ENCODE measurements around the gene PLEKHG2. TPM values are rescaled to one million over a fixed set of nuclear protein-coding genes. Genes with fewer than 3 reads are reported as not detected.

Gene PLEKHG2
- total RNA-seq, 1 experiment from 2014 or later: 5.3 TPM

DNA sequence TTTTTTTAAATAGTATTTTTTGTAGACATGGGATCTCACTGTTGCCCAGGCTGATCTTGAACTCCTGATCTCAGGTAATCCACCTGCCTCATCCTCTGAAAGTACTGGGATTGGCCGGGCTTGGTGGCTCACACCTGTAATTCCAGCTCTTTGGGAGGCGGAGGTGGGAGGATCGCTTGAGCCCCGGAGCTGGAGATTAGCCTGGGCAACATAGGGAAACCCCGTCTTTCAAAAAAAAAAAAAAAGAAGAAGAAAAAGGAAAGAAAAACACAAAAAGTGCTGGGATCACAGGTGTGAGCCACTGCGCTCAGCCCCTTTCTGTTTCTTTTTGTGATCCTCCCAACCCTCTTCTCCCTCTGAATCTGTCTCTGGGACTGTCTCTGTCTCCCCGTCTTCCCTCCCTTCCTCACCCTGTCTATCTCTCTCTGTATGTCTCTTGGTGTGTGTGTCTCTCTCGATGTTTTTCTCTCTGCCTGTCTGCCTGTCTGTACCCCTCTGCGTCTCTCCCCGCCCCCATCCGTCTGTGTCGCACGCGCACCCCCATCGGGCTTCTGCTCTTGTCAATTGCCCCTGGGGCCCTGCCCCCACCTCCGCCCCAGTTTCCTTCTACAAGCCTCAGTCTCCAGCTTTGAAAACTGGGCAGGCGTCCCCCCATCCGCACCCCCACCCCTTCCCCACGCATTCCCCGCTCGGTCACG, 6.4 kb upstream of the PLEKHG2 start:
- DNase-seq (ENCODE audit: low spot score): no peak

DNA sequence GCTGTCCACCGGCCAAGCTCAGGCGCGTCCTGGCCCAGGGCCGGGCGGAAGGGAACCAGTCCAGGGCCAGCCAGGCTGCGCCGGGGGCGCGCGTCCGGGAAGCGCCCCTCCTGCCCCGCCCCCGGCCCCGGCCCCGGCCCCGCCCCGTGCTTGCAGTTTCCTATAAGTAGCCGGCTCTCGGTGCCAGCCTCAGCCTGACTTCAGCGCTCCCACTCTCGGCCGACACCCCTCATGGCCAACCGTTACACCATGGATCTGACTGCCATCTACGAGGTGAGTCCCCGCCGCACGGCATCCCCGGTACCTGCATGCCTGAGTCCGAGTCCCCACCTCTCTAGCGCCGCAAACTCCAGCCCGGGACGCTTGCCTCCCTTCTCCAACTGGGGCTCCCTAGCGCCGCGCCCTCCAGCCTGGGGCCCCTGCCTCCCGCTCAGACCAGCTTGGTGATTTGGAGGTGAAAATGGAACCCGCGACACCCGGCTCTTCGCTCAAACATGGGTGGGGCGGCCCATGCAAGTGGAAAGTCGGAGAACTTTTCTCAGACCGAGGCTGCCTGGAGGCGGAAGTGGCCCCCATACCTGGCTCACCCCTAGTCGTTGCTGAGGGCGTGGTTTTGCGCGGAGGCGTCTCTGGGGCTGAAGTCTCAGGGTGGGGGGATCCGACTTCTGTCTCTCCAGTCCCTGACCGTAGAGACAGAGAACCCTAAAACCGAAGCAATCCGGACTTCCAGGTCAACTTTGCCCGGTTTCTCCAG, 5.6 kb upstream of the PLEKHG2 start, which contains the start of gene ZFP36:
ZFP36 (plus strand) TSS at position 192 of the 754 bp plus-strand sequence; CDS start at position 250, 58 bp downstream.
- DNase-seq (ENCODE audit: low spot score): peak; percentile 91

- no peak for DNase-seq (ENCODE audit: low spot score)
Observed at GRCh38 chr19:39407410-39407659, 5.1 kb upstream of the PLEKHG2 start.

DNA sequence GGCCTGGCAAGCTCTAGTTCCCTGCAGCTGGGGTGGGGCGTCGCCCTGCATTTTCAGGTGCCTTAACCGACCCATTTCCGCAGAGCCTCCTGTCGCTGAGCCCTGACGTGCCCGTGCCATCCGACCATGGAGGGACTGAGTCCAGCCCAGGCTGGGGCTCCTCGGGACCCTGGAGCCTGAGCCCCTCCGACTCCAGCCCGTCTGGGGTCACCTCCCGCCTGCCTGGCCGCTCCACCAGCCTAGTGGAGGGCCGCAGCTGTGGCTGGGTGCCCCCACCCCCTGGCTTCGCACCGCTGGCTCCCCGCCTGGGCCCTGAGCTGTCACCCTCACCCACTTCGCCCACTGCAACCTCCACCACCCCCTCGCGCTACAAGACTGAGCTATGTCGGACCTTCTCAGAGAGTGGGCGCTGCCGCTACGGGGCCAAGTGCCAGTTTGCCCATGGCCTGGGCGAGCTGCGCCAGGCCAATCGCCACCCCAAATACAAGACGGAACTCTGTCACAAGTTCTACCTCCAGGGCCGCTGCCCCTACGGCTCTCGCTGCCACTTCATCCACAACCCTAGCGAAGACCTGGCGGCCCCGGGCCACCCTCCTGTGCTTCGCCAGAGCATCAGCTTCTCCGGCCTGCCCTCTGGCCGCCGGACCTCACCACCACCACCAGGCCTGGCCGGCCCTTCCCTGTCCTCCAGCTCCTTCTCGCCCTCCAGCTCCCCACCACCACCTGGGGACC, 4.6 kb upstream of the PLEKHG2 start:
- no peak for DNase-seq (ENCODE audit: low spot score)

GRCh38 chr19:39408392-39409207, 3.9 kb upstream of the PLEKHG2 start:
- no peak for DNase-seq (ENCODE audit: low spot score)

DNA sequence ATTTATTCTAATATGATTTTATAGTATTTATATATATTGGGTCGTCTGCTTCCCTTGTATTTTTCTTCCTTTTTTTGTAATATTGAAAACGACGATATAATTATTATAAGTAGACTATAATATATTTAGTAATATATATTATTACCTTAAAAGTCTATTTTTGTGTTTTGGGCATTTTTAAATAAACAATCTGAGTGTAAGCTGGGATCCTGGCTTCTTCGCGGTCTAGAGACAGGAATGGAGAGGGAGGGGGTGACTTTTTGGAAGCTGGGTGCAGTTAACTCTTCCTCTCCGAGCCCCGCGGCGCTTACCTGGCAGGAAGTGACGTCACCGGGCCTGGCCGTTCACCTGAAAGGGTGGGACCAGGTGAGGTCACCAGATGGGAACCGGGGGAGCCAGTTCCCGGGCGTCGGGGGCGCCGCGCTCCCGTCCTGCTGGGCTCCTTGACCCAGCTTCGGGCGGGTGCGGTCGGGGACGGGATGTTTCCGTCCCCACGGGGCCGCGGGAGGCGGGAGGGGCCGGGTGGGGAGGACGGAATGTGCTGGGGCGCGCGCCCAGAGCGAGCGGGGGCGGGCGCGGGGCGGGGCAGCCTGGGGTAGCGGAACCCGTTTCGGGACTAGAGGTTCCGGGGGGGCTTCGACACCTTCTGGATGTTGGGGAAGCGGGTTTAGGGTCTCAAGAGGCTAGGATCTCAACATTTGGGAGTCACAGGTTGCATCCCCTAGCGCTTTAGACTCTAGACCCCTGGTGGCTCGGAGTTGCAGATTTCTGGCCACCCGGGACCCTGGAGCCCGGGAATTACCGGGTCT, 3.1 kb upstream of the PLEKHG2 start:
- DNase-seq (ENCODE audit: low spot score): peak; percentile 65

GRCh38 chr19:39410017-39410830, 2.2 kb upstream of the PLEKHG2 start:
- DNase-seq (ENCODE audit: low spot score): no peak

GRCh38 chr19:39410831-39411080, 1.7 kb upstream of the PLEKHG2 start:
- DNase-seq (ENCODE audit: low spot score): no peak

- no peak for DNase-seq (ENCODE audit: low spot score)
Observed at GRCh38 chr19:39411081-39411831, 1.2 kb upstream of the PLEKHG2 start.

GRCh38 chr19:39411832-39412099, 703 bp upstream of the PLEKHG2 start:
- peak; percentile 92 for DNase-seq (ENCODE audit: low spot score)

GRCh38 chr19:39412867-39413271, 400 bp downstream of the PLEKHG2 start:
- no peak for DNase-seq (ENCODE audit: low spot score)

- DNase-seq (ENCODE audit: low spot score): no peak
Observed at GRCh38 chr19:39413272-39413910, 922 bp downstream of the PLEKHG2 start.

GRCh38 chr19:39413911-39414608, 1.6 kb downstream of the PLEKHG2 start:
- DNase-seq (ENCODE audit: low spot score): peak; percentile 43

DNA sequence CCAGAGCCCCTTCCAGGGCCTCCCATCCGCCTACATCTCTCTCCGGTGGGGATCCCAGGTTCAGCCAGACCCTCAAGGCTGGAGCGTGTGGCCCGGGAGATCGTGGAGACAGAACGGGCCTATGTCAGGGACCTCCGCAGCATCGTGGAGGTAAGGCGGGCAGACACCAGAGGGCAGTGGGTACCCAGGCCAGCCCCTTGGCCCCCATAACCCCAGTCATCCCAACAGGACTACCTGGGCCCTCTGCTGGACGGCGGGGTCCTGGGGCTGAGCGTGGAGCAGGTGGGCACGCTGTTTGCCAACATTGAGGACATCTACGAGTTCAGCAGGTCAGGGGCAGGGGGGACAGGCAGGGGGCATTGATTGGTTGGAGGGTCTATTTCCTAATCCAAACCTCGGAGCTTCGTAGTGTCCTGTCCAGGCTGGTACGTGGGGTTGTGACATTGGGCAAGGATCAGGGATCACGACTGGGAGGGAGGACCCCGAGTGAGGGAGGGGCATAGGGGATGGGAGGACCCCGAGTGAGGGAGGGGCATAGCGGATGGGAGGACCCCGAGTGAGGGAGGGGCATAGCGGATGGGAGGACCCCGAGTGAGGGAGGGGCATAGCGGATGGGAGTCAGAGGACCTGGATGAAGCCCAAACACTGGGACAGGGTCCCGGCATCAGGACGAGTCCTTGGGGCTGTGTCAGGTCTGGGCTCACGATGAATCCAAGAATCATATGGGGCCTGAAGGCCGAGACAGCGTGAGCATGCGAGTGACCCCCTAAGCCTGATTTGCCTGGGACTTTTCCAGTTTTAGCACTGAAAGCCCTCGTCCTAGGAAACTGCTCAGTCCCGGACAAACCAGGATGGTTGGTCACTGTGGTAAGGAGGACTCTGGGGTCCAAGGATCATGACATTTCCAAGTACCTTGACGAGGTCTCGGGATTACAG, 2.9 kb downstream of the PLEKHG2 start:
- no peak for DNase-seq (ENCODE audit: low spot score)

- DNase-seq (ENCODE audit: low spot score): no peak
Observed at GRCh38 chr19:39416152-39417120, 4.0 kb downstream of the PLEKHG2 start.

DNA sequence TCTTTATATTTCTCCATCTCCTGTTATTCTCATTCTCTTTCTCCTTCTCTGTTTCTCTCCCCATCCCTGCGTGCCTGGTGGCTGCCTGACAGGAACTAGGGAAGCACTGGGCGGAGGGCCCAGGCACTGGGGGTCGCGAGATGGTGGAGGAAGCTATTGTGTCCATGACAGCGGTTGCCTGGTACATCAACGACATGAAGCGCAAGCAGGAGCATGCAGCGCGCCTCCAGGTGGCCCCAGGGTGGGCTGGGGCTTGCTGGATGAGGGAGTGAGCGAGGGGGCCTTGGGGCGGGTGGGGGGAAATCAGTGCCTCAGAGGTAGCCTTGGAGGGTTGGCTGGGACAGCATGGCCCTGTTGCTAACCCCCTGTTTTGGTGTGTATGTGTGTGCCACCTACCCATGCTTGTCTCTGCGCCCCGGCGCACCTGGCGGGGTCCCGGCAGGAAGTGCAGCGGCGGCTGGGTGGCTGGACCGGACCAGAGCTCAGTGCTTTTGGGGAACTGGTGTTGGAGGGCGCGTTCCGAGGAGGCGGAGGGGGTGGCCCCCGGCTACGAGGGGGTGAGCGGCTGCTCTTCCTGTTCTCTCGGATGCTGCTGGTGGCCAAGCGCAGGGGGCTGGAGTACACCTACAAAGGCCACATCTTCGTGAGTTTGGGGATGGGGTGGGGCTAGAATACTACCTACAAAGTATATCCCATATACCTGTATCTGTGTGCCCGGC, 5.2 kb downstream of the PLEKHG2 start:
- no peak for DNase-seq (ENCODE audit: low spot score)

Data from H4 (cell line).